Kidney (tissue), 14 donors: ENCODE results near the gene MYO7A. TPM values are rescaled to one million over a fixed set of nuclear protein-coding genes. Genes with fewer than 3 reads are reported as not detected.
A peak's percentile ranks its signal among the peaks of the same experiment; 100 is the strongest.

Source experiments
- DNase-seq, 5 donors: peaks; one replicate each; pipeline ENCODE4 v3.0.0-alpha.2; 2013 to 2020
- FAIRE-seq: peaks from 2 replicates; lab custom pipeline; 2012; peaks lifted over from hg19 to GRCh38; lab: Jason Lieb, UNC
- H3K27ac ChIP-seq, 2 donors: one replicate each; pipeline ENCODE4 v1.7.0; 2013; ENCODE audit warnings: low read depth in 2 of 2, low read length in 2 of 2, inconsistent platforms in 1 of 2
- H3K27me3 ChIP-seq: one replicate; pipeline ENCODE4 v1.7.1; 2013; ENCODE audit warnings: low read length, inconsistent platforms; ENCODE audit not compliant: control insufficient read depth, insufficient read depth
- H3K36me3 ChIP-seq, 3 donors: one replicate each; pipeline versions ENCODE4 v1.7.0 to v1.7.1; 2013; ENCODE audit warnings: low read length in 3 of 3, control low read depth in 1 of 3, inconsistent platforms in 1 of 3; ENCODE audit not compliant: insufficient read depth in 3 of 3, control insufficient read depth in 2 of 3
- H3K4me1 ChIP-seq, 3 donors: one replicate each; pipeline versions ENCODE4 v1.7.0 to v1.7.1; 2013; ENCODE audit warnings: low read length in 3 of 3, inconsistent platforms in 1 of 3, low read depth in 1 of 3; ENCODE audit not compliant: control insufficient read depth in 2 of 3, insufficient read depth in 2 of 3
- H3K4me3 ChIP-seq, 3 donors: one replicate each; pipeline versions ENCODE4 v1.7.0 to v1.8.1; 2013; ENCODE audit warnings: low read length in 3 of 3, control low read depth in 1 of 3, inconsistent platforms in 1 of 3
- H3K9ac ChIP-seq, 3 donors: one replicate each; pipeline versions ENCODE4 v1.7.0 to v1.7.1; 2013; ENCODE audit warnings: low read length in 3 of 3, control low read depth in 1 of 3, inconsistent platforms in 1 of 3
- H3K9me3 ChIP-seq, 3 donors: one replicate each; pipeline versions ENCODE4 v1.7.0 to v1.7.1; 2013; ENCODE audit warnings: low read length in 3 of 3, control low read depth in 1 of 3, inconsistent platforms in 1 of 3; ENCODE audit not compliant: control insufficient read depth in 2 of 3, insufficient read depth in 1 of 3
- CTCF ChIP-seq: IDR thresholded peaks from 3 replicates; pipeline ENCODE4 v1.5.1; 2012; ENCODE audit warnings: mild to moderate bottlenecking, moderate library complexity, borderline replicate concordance; ENCODE audit not compliant: insufficient read depth; ENCODE audit errors: extremely low read depth
- intact Hi-C: fragments of 100-400 bp; cut with DNase I; formaldehyde crosslinking; loops from one replicate; pipeline ENCODE4 v1.11.1; 2022
- polyA plus RNA-seq: library from polyadenylated mRNA; stranded (reverse); fragments of 350-450 nt; fragmentation: Illumina TruSeq; extraction: RNeasy Lipid Tissue Mini Kit (QIAGEN cat#74804); gene quantifications from one replicate; pipeline ENCODE4 v1.2.3, GENCODE V29; 2014; ENCODE audit warnings: low read depth, low replicate concordance; ENCODE audit not compliant: insufficient read depth
- total RNA-seq: library from RNA; stranded (reverse); fragmentation: NEBNext Ultra II Directional; extraction: Animal tissue kit (Norgen Biotek cat#: 25700); gene quantifications from one replicate; pipeline ENCODE4 v1.2.1, GENCODE V29; 2021
- donor health status: control.
- donor health status: control.
- donor health status: control.
- donor health status: control.
- donor health status: control.
- donor health status: DM: yes; HTN: yes; CAD: no.
- donor health status: Normal renal cell carcinoma (clear cell type).

Gene MYO7A
- total and polyA plus RNA-seq, 2 donors from 2014 or later, result 6.1 to 10.7 TPM

GRCh38 chr11:77089004-77089545, 39.0 kb upstream of the MYO7A start:
- Histone ChIP-seq H3K9me3 (no peaks in the 10 kb centered on the region), H3K36me3 (no peaks in the 10 kb centered on the region), H3K9ac (no peak overlapping the region), H3K27me3 (no peaks in the 10 kb centered on the region), H3K4me3 (no peak overlapping the region), H3K27ac (peak overlapping the region in 1 of 2 donors; percentile 6), H3K4me1 (peaks cover 0 to 21% (median 14%) of the 10 kb centered on the region in 3 donors)
- intact Hi-C loops, result loop anchor here (5.0 kb wide), 1 partner anchor 37 kb away; no protein-coding TSS in a partner anchor
- DNase-seq (peak in 1 of 5 donors; percentile 59), FAIRE-seq (no peak)
- no peak for TF ChIP-seq CTCF

- Histone ChIP-seq H3K4me1 (peaks cover 0 to 21% (median 14%) of the 10 kb centered on the region in 3 donors), H3K4me3 (no peak overlapping the region), H3K36me3 (peaks cover 0 to 3% (median 0%) of the 10 kb centered on the region in 3 donors), H3K27me3 (no peaks in the 10 kb centered on the region), H3K27ac (no peak overlapping the region), H3K9ac (no peak overlapping the region), H3K9me3 (no peaks in the 10 kb centered on the region)
- no peak for TF ChIP-seq CTCF
- FAIRE-seq, result no peak
- intact Hi-C loops, result no loop called here
- DNase-seq, result no peak
These were observed 38.0 kb upstream of the MYO7A start for GRCh38 chr11:77090046-77090372.

GRCh38 chr11:77090373-77091111, 37.5 kb upstream of the MYO7A start:
- Histone ChIP-seq H3K27me3 (no peaks in the 10 kb centered on the region), H3K4me1 (peaks cover 0 to 21% (median 14%) of the 10 kb centered on the region in 3 donors), H3K27ac (no peak overlapping the region), H3K4me3 (no peak overlapping the region), H3K9ac (no peak overlapping the region), H3K36me3 (peaks cover 0 to 3% (median 0%) of the 10 kb centered on the region in 3 donors), H3K9me3 (no peaks in the 10 kb centered on the region)
- intact Hi-C loops, result no loop called here
- no peak for FAIRE-seq
- DNase-seq, result peak in 1 of 5 donors; percentile 62
- no peak for TF ChIP-seq CTCF
